C4-2B (cell line): ENCODE measurements around the gene ZNRD2.
"Not testable (repeated sequence)": the region's sequence is repeated elsewhere in the genome, so short reads cannot be mapped to it uniquely, and the experiment has no call there.

Source experiments
- ZFX ChIP-seq: fragments of 450-650 bp; IDR thresholded peaks from 2 replicates; pipeline ENCODE4 v1.6.1; 2017
- TF ChIP-seq, protein P1 (sequence below): fragments of 450-650 bp; conservative IDR thresholded peaks from 2 replicates; pipeline ENCODE4 v1.5.1; 2017; ENCODE audit warnings: mild to moderate bottlenecking

DNA sequence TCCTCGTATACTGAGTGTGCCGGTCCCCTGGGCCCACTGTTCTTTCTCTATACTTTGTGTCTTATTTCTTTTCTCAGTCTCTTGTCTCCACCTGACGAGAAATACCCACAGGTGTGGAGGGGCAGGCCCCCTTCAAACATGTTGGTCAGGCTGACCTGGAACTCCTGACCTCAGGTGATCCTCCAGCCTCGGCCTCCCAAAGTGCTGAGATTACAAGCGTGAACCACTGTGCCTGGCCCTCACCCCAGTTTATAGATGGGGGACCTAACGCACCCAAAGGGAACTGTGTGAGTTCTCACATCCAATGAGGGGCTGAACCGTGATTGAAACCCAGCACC is 46.7 kb upstream of the ZNRD2 start:
- TF ChIP-seq, protein P1, sequence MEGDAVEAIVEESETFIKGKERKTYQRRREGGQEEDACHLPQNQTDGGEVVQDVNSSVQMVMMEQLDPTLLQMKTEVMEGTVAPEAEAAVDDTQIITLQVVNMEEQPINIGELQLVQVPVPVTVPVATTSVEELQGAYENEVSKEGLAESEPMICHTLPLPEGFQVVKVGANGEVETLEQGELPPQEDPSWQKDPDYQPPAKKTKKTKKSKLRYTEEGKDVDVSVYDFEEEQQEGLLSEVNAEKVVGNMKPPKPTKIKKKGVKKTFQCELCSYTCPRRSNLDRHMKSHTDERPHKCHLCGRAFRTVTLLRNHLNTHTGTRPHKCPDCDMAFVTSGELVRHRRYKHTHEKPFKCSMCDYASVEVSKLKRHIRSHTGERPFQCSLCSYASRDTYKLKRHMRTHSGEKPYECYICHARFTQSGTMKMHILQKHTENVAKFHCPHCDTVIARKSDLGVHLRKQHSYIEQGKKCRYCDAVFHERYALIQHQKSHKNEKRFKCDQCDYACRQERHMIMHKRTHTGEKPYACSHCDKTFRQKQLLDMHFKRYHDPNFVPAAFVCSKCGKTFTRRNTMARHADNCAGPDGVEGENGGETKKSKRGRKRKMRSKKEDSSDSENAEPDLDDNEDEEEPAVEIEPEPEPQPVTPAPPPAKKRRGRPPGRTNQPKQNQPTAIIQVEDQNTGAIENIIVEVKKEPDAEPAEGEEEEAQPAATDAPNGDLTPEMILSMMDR = not testable (repeated sequence)
- not testable (repeated sequence) for TF ChIP-seq ZFX
